ENCODE measurements around the gene PTGR3. TPM values are rescaled to one million over a fixed set of nuclear protein-coding genes. Genes with fewer than 3 reads are reported as not detected.

Gene PTGR3
- total and polyA plus RNA-seq, 2 of the 8 experiments (the other 6 are each of a cell fraction or from before 2014, with no cell fraction given): 2.0 to 3.6 TPM

- TF ChIP-seq GABPA (IDR thresholded peaks at IDR 0.05; ENCODE audit: borderline replicate concordance, insufficient read depth, low read length): no peak
- TF ChIP-seq BACH1 (IDR thresholded peaks at IDR 0.05; ENCODE audit: low read length): no peak
- TF ChIP-seq SIX5 (IDR thresholded peaks at IDR 0.05; ENCODE audit: low read depth, low read length): no peak
- no peak for TF ChIP-seq CHD2 (IDR thresholded peaks at IDR 0.05; ENCODE audit: low read length)
These were observed 22.1 kb upstream of the PTGR3 start (continued) for GRCh38 chr18:75231053-75231406.

Measured in H1 (cell line).